Dermis blood vessel endothelial cell (primary cell): ENCODE results near the gene ATP5ME. TPM values are rescaled to one million over a fixed set of nuclear protein-coding genes. Genes with fewer than 3 reads are reported as not detected.
"Not testable (repeated sequence)": the region's sequence is repeated elsewhere in the genome, so short reads cannot be mapped to it uniquely, and the experiment has no call there.

Experiments used
- DNase-seq: peaks from one replicate; pipeline ENCODE4 v3.0.0; 2010
- total RNA-seq: library from RNA; depleted of rRNA; stranded (reverse); fragments of >200 nt; gene quantifications from 2 replicates; pipeline ENCODE4 v1.2.3, GENCODE V29; 2014

ATP5ME gene
- total RNA-seq, 1 donor from 2014 or later = 95.5 TPM

- DNase-seq = no peak
These were observed 9.3 kb upstream of the ATP5ME start for GRCh38 chr4:683247-683897.

GRCh38 chr4:682490-683172 lies 8.6 kb upstream of the ATP5ME start:
- no peak for DNase-seq

GRCh38 chr4:681736-682451 lies 7.8 kb upstream of the ATP5ME start:
- DNase-seq = no peak

GRCh38 chr4:680928-681645 lies 7.0 kb upstream of the ATP5ME start:
- DNase-seq = peak; percentile 37

- no peak for DNase-seq
These were observed 6.5 kb upstream of the ATP5ME start for GRCh38 chr4:680551-680927.

- DNase-seq = no peak
These were observed 6.0 kb upstream of the ATP5ME start for GRCh38 chr4:680091-680490.

- no peak for DNase-seq
These were observed 5.6 kb upstream of the ATP5ME start for GRCh38 chr4:679629-680028.

GRCh38 chr4:679104-679481 lies 5.0 kb upstream of the ATP5ME start:
- DNase-seq = no peak

- DNase-seq = no peak
These were observed 4.4 kb upstream of the ATP5ME start for GRCh38 chr4:678331-679103.

- no peak for DNase-seq
These were observed 3.6 kb upstream of the ATP5ME start for GRCh38 chr4:677431-678293.

GRCh38 chr4:676871-677235 lies 2.8 kb upstream of the ATP5ME start:
- DNase-seq = no peak

GRCh38 chr4:675980-676870 lies 2.1 kb upstream of the ATP5ME start:
- DNase-seq = no peak

GRCh38 chr4:675036-675882 lies 1.2 kb upstream of the ATP5ME start:
- peak; percentile 28 for DNase-seq

GRCh38 chr4:673349-674091 lies 556 bp downstream of the ATP5ME start:
- peak; percentile 35 for DNase-seq

GRCh38 chr4:671769-672168 lies 2.3 kb downstream of the ATP5ME start:
- no peak for DNase-seq

GRCh38 chr4:669806-670559 lies 4.1 kb downstream of the ATP5ME start:
- DNase-seq = not testable (repeated sequence)

GRCh38 chr4:668219-668618 lies 5.9 kb downstream of the ATP5ME start:
- DNase-seq = not testable (repeated sequence)

- no peak for DNase-seq
These were observed 6.5 kb downstream of the ATP5ME start for GRCh38 chr4:667545-667925.
